Measurements from ENCODE around the gene TSPOAP1. TPM values are rescaled to one million over a fixed set of nuclear protein-coding genes. Genes with fewer than 3 reads are reported as not detected.

TSPOAP1 gene
- total RNA-seq, 1 experiment from 2014 or later = not detected

GRCh38 chr17:58267347-58268324 lies 61.0 kb downstream of the TSPOAP1 start:
- TF ChIP-seq CTCF (IDR thresholded peaks at IDR 0.05; ENCODE audit: unreplicated experiment) = no peak
- intact Hi-C loops (cut with micrococcal nuclease) = no loop called here
- Mint-ChIP-seq H3K4me1 (ENCODE audit: insufficient read depth, unreplicated experiment) (no peaks in the 10 kb centered on the region), H3K27me3 (ENCODE audit: insufficient read depth, unreplicated experiment) (peaks cover 48% of the 10 kb centered on the region), H3K4me3 (ENCODE audit: unreplicated experiment) (no peak overlapping the region), H3K36me3 (ENCODE audit: insufficient read depth, unreplicated experiment) (no peaks in the 10 kb centered on the region), H3K27ac (ENCODE audit: low read depth, unreplicated experiment) (no peak overlapping the region), H3K9me3 (ENCODE audit: unreplicated experiment) (no peaks in the 10 kb centered on the region)
- DNase-seq (ENCODE audit: unreplicated experiment) = no peak
- CTCF ChIA-PET = interaction anchor here (0.8 kb wide), 1 partner anchor 10 kb away, joined by 3 read pairs; no protein-coding TSS in a partner anchor
- BruUV-seq (replicated peaks) = no TSS peak
- POLR2A ChIA-PET = no interaction called here

- H3K9me3 Mint-ChIP-seq (ENCODE audit: unreplicated experiment) = no peaks in the 10 kb centered on the region
- BruUV-seq (replicated peaks) = no TSS peak
- no peak for TF ChIP-seq CTCF (IDR thresholded peaks at IDR 0.05; ENCODE audit: unreplicated experiment)
- H3K4me1 Mint-ChIP-seq (ENCODE audit: insufficient read depth, unreplicated experiment) = no peaks in the 10 kb centered on the region
- H3K27me3 Mint-ChIP-seq (ENCODE audit: insufficient read depth, unreplicated experiment) = peaks cover 63% of the 10 kb centered on the region
- no peaks in the 10 kb centered on the region for H3K36me3 Mint-ChIP-seq (ENCODE audit: insufficient read depth, unreplicated experiment)
- DNase-seq (ENCODE audit: unreplicated experiment) = no peak
- intact Hi-C loops (cut with micrococcal nuclease) = no loop called here
- CTCF ChIA-PET = interaction anchor here (0.8 kb wide), 1 partner anchor 11 kb away, joined by 3 read pairs; no protein-coding TSS in a partner anchor
- H3K4me3 Mint-ChIP-seq (ENCODE audit: unreplicated experiment) = no peak overlapping the region
- POLR2A ChIA-PET = interaction anchor here (0.6 kb wide), 1 partner anchor 39 kb away, joined by 4 read pairs; no protein-coding TSS in a partner anchor
- H3K27ac Mint-ChIP-seq (ENCODE audit: low read depth, unreplicated experiment) = no peak overlapping the region
Observed at GRCh38 chr17:58265902-58266875, 62.4 kb downstream of the TSPOAP1 start.

- Mint-ChIP-seq H3K9me3 (ENCODE audit: unreplicated experiment) (no peaks in the 10 kb centered on the region), H3K27ac (ENCODE audit: low read depth, unreplicated experiment) (no peak overlapping the region), H3K4me3 (ENCODE audit: unreplicated experiment) (no peak overlapping the region), H3K4me1 (ENCODE audit: insufficient read depth, unreplicated experiment) (no peaks in the 10 kb centered on the region), H3K36me3 (ENCODE audit: insufficient read depth, unreplicated experiment) (no peaks in the 10 kb centered on the region), H3K27me3 (ENCODE audit: insufficient read depth, unreplicated experiment) (peaks cover 72% of the 10 kb centered on the region)
- ChIA-PET CTCF (no interaction called here), POLR2A (no interaction called here)
- no TSS peak for BruUV-seq (replicated peaks)
- DNase-seq (ENCODE audit: unreplicated experiment) = no peak
- intact Hi-C loops (cut with micrococcal nuclease) = no loop called here
- TF ChIP-seq CTCF (IDR thresholded peaks at IDR 0.05; ENCODE audit: unreplicated experiment) = no peak
Observed at GRCh38 chr17:58265271-58265670, 63.3 kb downstream of the TSPOAP1 start.
